HG03196 (cell line): ENCODE data around the gene CDCA8.

Experiments
- ATAC-seq: cut with Tn5 transposase; IDR thresholded peaks from one replicate; pipeline ENCODE4 v1.9.1; 2021; ENCODE audit not compliant: unreplicated experiment

Gene CDCA8

GRCh38 chr1:37714689-37715088 is 22.4 kb downstream of the CDCA8 start:
- ATAC-seq: no peak

- ATAC-seq: no peak
Measured at GRCh38 chr1:37716321-37716720, 24.0 kb downstream of the CDCA8 start.

GRCh38 chr1:37717631-37718030 is 25.3 kb downstream of the CDCA8 start:
- ATAC-seq: no peak

GRCh38 chr1:37718181-37718900 is 26.0 kb downstream of the CDCA8 start:
- no peak for ATAC-seq

- ATAC-seq: no peak
Measured at GRCh38 chr1:37718901-37719571, 26.7 kb downstream of the CDCA8 start.

- no peak for ATAC-seq
Measured at GRCh38 chr1:37719572-37720195, 27.4 kb downstream of the CDCA8 start.

GRCh38 chr1:37720231-37721130 is 28.2 kb downstream of the CDCA8 start:
- ATAC-seq: no peak

- no peak for ATAC-seq
Measured at GRCh38 chr1:37721565-37721964, 29.2 kb downstream of the CDCA8 start.

GRCh38 chr1:37722181-37723071 is 30.1 kb downstream of the CDCA8 start:
- no peak for ATAC-seq

GRCh38 chr1:37723072-37723389 is 30.7 kb downstream of the CDCA8 start:
- ATAC-seq: no peak

- ATAC-seq: no peak
Measured at GRCh38 chr1:37723390-37724078, 31.2 kb downstream of the CDCA8 start.

GRCh38 chr1:37724575-37724974 is 32.3 kb downstream of the CDCA8 start:
- ATAC-seq: no peak

- no peak for ATAC-seq
Measured at GRCh38 chr1:37725851-37726613, 33.7 kb downstream of the CDCA8 start.

GRCh38 chr1:37726751-37727585 is 34.7 kb downstream of the CDCA8 start:
- no peak for ATAC-seq

- ATAC-seq: no peak
Measured at GRCh38 chr1:37728416-37728815, 36.1 kb downstream of the CDCA8 start.

GRCh38 chr1:37730376-37730775 is 38.1 kb downstream of the CDCA8 start:
- ATAC-seq: no peak

- no peak for ATAC-seq
Measured at GRCh38 chr1:37731312-37732019, 39.1 kb downstream of the CDCA8 start.
